ENCODE results near the gene WNT3A.

WNT3A gene

DNA sequence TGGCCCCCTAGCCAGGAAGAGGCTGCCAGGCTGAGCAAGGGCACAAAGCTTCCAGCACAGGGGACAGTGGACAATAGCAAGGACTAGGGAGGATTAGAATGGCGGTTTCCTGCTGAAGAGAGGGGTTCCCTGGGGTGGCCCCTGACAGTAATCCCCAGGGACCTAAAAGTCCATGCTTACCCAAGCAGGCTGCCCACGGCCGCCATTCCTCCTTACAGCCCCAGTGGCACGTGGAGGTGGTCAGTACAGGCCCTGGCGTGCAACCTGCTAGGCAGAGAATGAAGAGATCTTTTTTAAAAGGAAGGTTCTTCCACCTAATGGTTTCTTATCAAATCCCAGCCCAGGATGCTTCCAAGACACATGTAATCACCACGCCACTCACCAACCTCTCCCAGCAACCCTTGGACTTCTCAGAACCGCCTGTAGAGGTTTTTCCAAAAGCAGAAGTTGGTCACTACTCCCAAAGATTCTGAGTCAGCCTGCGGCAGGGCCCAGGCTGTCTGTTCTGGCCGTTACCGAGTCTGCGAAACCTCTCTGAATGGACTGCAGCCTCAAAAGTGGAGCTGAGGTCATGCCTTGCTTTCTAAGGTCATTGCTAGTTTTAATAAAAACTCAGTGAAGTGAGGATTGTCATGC, 101.4 kb downstream of the WNT3A start:
- intact Hi-C loops (cut with DNase I), result loop anchor here (2.0 kb wide), 1 partner anchor 59 kb away; no protein-coding TSS in a partner anchor
- DNase-seq, result no peak

- DNase-seq, result no peak
- intact Hi-C loops (cut with DNase I), result loop anchor here (2.0 kb wide), 1 partner anchor 58 kb away; no protein-coding TSS in a partner anchor
These were observed 101.9 kb downstream of the WNT3A start for GRCh38 chr1:228108742-228109072.

DNA sequence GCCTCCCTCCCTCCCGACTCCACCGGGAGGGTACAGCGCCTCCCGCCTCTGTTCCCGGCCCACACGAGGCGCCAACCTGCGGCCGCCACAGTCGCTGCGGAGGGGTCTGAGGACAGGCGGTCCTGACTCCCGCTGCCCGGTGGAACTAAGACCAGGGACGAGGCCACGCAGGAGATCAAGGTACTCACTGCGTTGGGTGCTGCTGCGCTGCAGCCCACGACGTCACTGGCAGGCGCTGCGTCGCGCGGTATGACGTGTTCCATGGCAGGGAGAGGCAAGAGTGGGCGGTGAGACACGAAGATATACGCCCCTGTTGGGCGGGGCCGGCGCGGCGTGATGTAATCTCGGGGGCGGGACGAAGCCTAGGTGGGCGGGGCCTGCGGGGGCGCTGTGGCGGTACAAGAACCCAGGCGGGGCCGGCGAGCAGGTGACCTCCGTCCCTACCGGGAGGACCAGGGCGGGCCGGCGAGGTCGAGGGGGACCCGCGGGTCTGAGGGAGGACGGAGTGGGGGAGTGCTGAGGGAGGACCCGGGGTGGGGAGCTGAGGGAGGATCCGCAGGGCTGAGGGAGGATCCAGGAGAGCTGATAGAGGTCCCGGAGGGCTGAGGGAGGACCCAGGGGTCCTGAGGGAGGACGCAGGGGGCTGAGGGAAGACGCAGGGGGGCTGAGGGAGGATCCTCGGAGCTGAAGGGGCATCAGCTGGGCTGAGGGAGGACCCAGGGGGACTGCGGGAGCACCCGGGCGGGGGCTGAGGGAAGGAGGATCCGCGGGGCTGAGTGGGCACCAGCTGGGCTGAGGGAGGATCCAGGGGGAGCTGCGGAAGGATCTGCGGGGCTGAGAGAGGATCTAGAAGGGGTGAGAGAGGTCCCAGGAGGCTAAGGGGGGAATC, 102.5 kb downstream of the WNT3A start, which contains the start of gene MRPL55:
Gene MRPL55 (minus strand): TSS at position 227 of the 889 bp plus-strand sequence. CDS start 1,039 bp downstream, outside the sequence.
- intact Hi-C loops (cut with DNase I), result loop anchor here (2.0 kb wide), 1 partner anchor 57 kb away; no protein-coding TSS in a partner anchor
- DNase-seq, result peak; percentile 99 to 100 (median 100)

DNA sequence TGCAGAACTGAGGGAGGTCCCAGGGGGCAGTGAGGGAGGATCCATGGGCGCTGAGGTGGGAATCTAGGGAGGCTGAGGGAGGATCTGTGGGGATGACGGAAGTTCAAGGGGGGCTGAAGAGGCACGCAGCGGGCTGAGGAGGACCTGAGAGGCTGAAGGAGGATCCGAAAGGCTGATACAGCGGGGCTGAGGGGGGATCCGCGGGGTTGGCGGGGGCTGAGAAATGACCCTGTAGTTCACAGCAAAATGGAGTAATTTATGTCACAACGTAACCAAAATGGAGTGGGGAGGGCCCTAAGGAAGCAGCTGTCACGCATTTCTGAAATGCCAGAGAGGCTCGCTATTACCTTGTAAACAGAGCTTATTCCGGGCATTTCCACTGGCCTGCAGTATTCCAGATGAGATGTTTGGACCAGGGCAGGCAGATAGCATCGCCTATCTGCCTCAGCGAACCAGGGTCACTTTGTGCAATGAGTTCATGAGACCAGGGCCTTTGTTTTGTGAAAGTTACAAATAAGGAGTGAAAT, 103.2 kb downstream of the WNT3A start:
- intact Hi-C loops (cut with DNase I), result loop anchor here (2.0 kb wide), 1 partner anchor 57 kb away; no protein-coding TSS in a partner anchor
- peak in 1 of 10 donors; percentile 84 for DNase-seq

DNA sequence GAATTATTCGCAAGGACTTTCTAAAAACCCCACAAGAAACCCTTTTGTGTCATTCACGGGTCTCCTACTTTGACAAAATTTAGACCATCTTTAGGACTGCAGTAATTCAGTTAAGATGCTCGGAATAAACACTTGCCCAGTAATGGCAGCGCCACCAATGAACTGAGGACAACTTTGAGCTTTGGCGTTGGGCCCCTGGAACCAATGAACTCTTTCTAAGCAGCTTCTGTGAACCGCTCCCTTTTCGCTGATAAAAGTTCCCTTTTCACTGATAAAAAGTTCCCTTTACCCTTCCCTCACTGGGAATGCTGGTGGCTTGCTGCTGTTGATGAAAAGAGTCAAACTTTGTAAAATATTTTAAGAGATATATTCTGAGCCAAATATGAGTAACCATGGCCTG, 103.8 kb downstream of the WNT3A start:
- intact Hi-C loops (cut with DNase I), result no loop called here

More for the DNA sequence above, 103.8 kb downstream of the WNT3A start:
- DNase-seq, result no peak

Data from posterior cingulate gyrus (tissue), 11 donors.